MCF 10A (cell line): ENCODE data around the gene HAUS7. TPM values are rescaled to one million over a fixed set of nuclear protein-coding genes. Genes with fewer than 3 reads are reported as not detected.

Experiments used
- Bru-seq: library from RNA; stranded (reverse); fragments of 400-500 nt; gene quantifications from one replicate; lab custom pipeline; 2021; lab: Mats Ljungman, UMichigan
- BruChase-seq, 2 experiments: library from RNA; stranded (reverse); fragments of 400-500 nt; gene quantifications; one replicate each; lab custom pipeline; 2021; lab: Mats Ljungman, UMichigan
- BruUV-seq: library from RNA; stranded (reverse); fragments of 400-500 nt; replicated peaks from 2 replicates; lab custom pipeline; 2021; lab: Mats Ljungman, UMichigan
- CTCF ChIA-PET: fragments of 300-600 bp; sonication (Branson Sonifier 250); formaldehyde crosslinking; extraction: SDS; loops from one replicate; lab custom pipeline; 2021; ENCODE audit warnings: antibody characterized with exemption, inconsistent platforms; lab: Yijun Ruan, JAX
- POLR2A ChIA-PET: fragments of 300-600, 350-650 bp; sonication (Branson Sonifier 250); formaldehyde crosslinking; extraction: SDS; loops from one replicate; lab custom pipeline; 2020; ENCODE audit warnings: antibody characterized with exemption, inconsistent platforms; lab: Yijun Ruan, JAX
- DNase-seq: peaks from one replicate; pipeline ENCODE4 v3.0.0-alpha.2; 2018; ENCODE audit not compliant: unreplicated experiment
- H3K27ac Mint-ChIP-seq: one replicate; pipeline ENCODE4 v1.8.0; 2022; ENCODE audit warnings: mild to moderate bottlenecking, low read depth, mixed read lengths; ENCODE audit not compliant: unreplicated experiment
- H3K27me3 Mint-ChIP-seq: one replicate; pipeline ENCODE4 v1.8.0; 2022; ENCODE audit warnings: mixed read lengths; ENCODE audit not compliant: insufficient read depth, unreplicated experiment
- H3K36me3 Mint-ChIP-seq: one replicate; pipeline ENCODE4 v1.8.0; 2022; ENCODE audit warnings: mild to moderate bottlenecking, moderate library complexity, mixed read lengths; ENCODE audit not compliant: insufficient read depth, unreplicated experiment
- H3K4me1 Mint-ChIP-seq: one replicate; pipeline ENCODE4 v1.8.0; 2022; ENCODE audit warnings: mixed read lengths; ENCODE audit not compliant: insufficient read depth, unreplicated experiment
- H3K4me3 Mint-ChIP-seq: one replicate; pipeline ENCODE4 v1.8.0; 2022; ENCODE audit warnings: mild to moderate bottlenecking, moderate library complexity, mixed read lengths; ENCODE audit not compliant: unreplicated experiment
- H3K9me3 Mint-ChIP-seq: one replicate; pipeline ENCODE4 v1.8.0; 2022; ENCODE audit warnings: mixed read lengths; ENCODE audit not compliant: unreplicated experiment
- intact Hi-C: fragments of 100-400 bp; cut with micrococcal nuclease; formaldehyde crosslinking; loops from 2 replicates; pipeline ENCODE4 v1.14.1; 2022
- long read RNA-seq: library from polyadenylated mRNA; stranded (forward); transcript quantifications from one replicate; pipeline ENCODE4 v2.0.0, GENCODE V29; 2022
- total RNA-seq: library from RNA; stranded (reverse); gene quantifications from 2 replicates; pipeline ENCODE4 v1.2.3, GENCODE V29; 2022
- TF ChIP-seq, protein P1 (sequence below): fragments of 200-600 bp; IDR thresholded peaks from one replicate; pipeline ENCODE4 v1.8.0; 2022; ENCODE audit warnings: antibody characterized with exemption, mild to moderate bottlenecking; ENCODE audit not compliant: unreplicated experiment

HAUS7 gene
- total RNA-seq (13.0 and 19.4 TPM in 2 replicates), Bru-seq, nascent RNA (percentile 10 among the genes with signal in this experiment), BruChase-seq, experiment 1, labeled RNA remaining after a 6-hour chase (percentile 17 among the genes with signal in this experiment), BruChase-seq, experiment 2, labeled RNA remaining after a 2-hour chase (percentile 20 among the genes with signal in this experiment)
- long read RNA-seq, transcript HAUS7-202 (10 exons, 1,363 nt): major isoform, 27 of 27 reads
- long read RNA-seq, partial matches to known transcripts: 0 of 27 reads
- long read RNA-seq, other reads (novel, unspliced or antisense): 0 of 27 reads

DNA sequence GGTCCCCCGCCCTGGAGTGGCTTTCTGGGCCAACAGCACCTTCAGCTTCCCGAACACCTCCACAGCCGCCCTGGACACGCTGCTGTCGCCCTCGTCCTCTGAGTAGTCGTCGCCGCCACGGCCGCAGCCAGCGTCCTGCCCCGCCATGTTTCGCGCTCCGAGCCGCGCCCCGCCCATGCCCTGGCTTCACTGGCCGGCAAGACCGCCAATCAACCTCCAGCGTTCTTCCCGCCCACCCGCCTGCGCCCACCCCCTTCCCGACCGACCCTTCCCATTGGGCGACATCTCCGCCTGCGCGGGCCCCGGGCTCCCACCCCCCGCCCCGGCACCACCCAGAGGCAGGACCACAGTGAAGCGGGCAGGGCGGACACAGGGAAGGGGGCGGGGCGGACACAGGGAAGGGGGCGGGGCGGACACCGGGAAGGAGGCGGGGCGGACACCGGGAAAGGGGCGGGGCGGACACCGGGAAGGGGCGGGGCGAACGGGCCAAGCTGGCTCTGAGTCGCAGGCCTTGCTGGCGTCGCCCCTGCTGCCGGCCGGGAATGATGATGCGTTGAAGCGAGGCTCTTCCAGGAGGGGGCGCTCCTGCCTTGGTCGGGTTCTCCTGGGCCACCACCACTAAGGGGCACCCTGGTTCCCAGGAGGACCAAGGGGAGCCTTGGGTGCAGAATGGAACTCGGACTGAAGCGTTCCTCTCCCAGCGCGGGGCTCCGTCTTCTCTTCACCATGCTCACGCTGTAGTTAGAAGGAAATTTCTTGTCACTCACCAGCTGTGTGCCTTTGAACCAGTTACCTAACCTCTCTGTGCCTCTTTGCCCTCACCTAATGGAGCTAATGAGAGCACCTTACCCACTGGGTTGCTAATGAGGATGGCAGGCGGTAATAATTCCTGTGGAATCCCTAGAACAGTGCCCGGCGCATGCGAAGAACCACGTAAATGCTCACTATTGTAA lies at the start of gene HAUS7:
Gene HAUS7 (minus strand): TSS at position 166 of the 953 bp plus-strand sequence. CDS start 19 bp downstream, at position 147.
- CTCF ChIA-PET: interaction anchor here (1.3 to 3.2 kb wide), 2 partner anchors 36 to 409 kb away, joined by 3 to 13 read pairs; no protein-coding TSS in a partner anchor
- no peaks in the 10 kb centered on the region for H3K36me3 Mint-ChIP-seq
- H3K4me3 Mint-ChIP-seq: peak within 1 kb of the TSS; percentile 75
- TF ChIP-seq, protein P1, sequence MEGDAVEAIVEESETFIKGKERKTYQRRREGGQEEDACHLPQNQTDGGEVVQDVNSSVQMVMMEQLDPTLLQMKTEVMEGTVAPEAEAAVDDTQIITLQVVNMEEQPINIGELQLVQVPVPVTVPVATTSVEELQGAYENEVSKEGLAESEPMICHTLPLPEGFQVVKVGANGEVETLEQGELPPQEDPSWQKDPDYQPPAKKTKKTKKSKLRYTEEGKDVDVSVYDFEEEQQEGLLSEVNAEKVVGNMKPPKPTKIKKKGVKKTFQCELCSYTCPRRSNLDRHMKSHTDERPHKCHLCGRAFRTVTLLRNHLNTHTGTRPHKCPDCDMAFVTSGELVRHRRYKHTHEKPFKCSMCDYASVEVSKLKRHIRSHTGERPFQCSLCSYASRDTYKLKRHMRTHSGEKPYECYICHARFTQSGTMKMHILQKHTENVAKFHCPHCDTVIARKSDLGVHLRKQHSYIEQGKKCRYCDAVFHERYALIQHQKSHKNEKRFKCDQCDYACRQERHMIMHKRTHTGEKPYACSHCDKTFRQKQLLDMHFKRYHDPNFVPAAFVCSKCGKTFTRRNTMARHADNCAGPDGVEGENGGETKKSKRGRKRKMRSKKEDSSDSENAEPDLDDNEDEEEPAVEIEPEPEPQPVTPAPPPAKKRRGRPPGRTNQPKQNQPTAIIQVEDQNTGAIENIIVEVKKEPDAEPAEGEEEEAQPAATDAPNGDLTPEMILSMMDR: peak; percentile 66
- no peaks in the 10 kb centered on the region for H3K9me3 Mint-ChIP-seq
- intact Hi-C loops: no loop called here
- POLR2A ChIA-PET: interaction anchor here (1.2 kb wide), 1 partner anchor 24 kb away, joined by 3 read pairs; the partner anchor contains the start of gene BGN
- no peaks in the 10 kb centered on the region for H3K27me3 Mint-ChIP-seq
- peak; percentile 83 for DNase-seq
- no peaks in the 10 kb centered on the region for H3K4me1 Mint-ChIP-seq
- peak within 1 kb of the TSS; percentile 35 for H3K27ac Mint-ChIP-seq
- no TSS peak for BruUV-seq

DNA sequence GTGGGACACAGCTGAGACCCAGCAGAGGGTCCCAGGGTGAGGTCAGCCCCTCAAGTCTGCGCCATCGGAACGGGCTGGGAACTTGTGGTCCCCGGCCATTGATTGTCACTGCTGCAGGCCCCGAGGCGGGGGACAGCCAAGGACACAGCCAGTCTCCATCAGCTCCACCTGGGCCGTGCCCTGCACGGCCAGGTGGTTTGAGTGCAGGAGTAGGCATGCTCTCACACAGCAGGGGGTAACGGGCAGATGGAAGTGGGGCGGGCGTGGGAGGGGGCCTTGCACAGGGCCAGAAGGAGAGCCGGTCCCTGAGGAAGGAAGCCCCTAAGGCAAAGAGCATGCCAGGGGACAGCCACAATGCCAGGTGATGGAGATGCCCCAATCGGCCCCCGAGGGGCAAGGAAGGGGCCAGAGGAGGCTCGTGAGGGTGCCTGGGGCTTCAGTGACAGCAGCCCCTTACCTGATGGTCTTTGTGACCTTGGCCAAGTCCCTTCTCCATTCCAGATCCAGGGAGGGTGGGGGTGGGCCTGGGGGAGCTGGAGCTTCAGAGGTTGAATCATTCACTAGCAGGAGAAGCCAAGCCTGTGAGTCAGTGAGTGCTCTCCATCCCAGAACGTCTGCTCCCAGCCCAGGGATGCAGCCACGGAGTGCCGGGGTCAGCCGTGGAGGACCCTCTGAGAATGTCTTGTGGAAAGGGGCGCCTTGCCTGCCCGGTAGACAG lies 49.4 kb upstream of the HAUS7 start:
- ChIA-PET CTCF (interaction anchor here (0.9 to 1.1 kb wide), 2 partner anchors 14 to 327 kb away, joined by 3 to 4 read pairs; no protein-coding TSS in a partner anchor), POLR2A (interaction anchor here (0.5 kb wide), 1 partner anchor 1010 kb away, joined by 3 read pairs; no protein-coding TSS in a partner anchor)
- H3K27me3 Mint-ChIP-seq: peaks cover 13% of the 10 kb centered on the region
- no peaks in the 10 kb centered on the region for H3K4me1 Mint-ChIP-seq
- H3K27ac Mint-ChIP-seq: no peak overlapping the region
- intact Hi-C loops: no loop called here
- peaks cover 5% of the 10 kb centered on the region for H3K36me3 Mint-ChIP-seq
- no TSS peak for BruUV-seq
- H3K4me3 Mint-ChIP-seq: no peak overlapping the region
- no peak for DNase-seq
- peaks cover 9% of the 10 kb centered on the region for H3K9me3 Mint-ChIP-seq
- TF ChIP-seq, protein P1: no peak

DNA sequence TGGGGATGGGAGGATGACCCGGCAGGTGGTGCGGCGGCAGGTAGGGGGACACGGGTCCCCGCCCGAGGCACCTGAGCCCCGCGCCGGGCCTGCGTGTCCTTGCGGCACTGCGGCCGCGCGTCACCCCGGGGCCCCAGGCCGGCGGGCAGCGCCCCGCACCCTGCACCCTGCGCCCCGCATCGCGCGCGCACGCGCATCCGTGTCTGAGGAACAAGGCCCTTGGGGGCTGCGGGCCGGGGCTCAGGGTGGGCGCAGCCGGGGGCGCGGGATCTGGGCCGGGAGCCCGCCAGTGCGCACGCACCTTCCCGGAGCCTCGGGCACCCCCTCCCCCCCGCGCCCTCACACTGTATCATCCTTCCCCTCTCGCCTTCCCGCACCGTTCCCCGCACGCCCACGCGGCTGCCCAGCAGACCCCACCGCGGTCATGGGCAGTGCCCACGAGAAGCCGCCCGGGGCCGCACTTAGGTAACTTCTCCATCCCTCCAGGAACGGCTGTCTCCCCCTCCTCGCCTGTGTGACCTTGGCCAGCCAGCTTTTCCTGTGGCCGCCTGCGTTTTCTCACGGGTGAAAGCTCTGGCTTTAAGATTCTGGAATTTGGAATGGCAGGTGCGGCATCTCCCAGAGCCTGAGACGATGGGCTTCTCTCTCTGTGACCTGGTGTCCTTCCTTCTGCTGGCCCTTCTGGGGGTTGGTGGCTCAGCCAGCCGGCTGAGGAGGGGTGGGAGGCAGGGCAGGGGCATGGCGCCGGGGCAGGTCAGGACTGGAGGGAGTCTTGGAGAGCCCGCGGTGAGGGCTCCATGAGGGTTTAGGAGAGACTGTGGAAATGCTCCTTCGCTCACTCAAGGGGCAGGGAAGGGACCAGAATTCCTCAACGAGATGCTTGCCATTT lies 47.8 kb upstream of the HAUS7 start:
- ChIA-PET CTCF (interaction anchor here (0.6 kb wide), 1 partner anchor 24 kb away, joined by 4 read pairs; no protein-coding TSS in a partner anchor), POLR2A (no interaction called here)
- H3K27ac Mint-ChIP-seq: no peak overlapping the region
- H3K9me3 Mint-ChIP-seq: peaks cover 9% of the 10 kb centered on the region
- H3K4me3 Mint-ChIP-seq: no peak overlapping the region
- TF ChIP-seq, protein P1: no peak
- peaks cover 5% of the 10 kb centered on the region for H3K36me3 Mint-ChIP-seq
- H3K27me3 Mint-ChIP-seq: peaks cover 13% of the 10 kb centered on the region
- intact Hi-C loops: no loop called here
- no TSS peak for BruUV-seq
- DNase-seq: no peak
- H3K4me1 Mint-ChIP-seq: no peaks in the 10 kb centered on the region
